Natural killer cell treated with Interleukin-12 subunit alpha and Interleukin-12 subunit beta and Interleukin-15 and Interleukin-18, amount 100 ng/mL, for 72 hours (primary cell): Measurements from ENCODE around the gene GLP1R. TPM values are rescaled to one million over a fixed set of nuclear protein-coding genes. Genes with fewer than 3 reads are reported as not detected.
A peak's percentile ranks its signal among the peaks of the same experiment; 100 is the strongest.

Experiments
- ATAC-seq, 2 donors: fragments of 150-1000 bp; cut with Tn5 transposase in 1 of 2; sonication (Bioruptor Pico), chemical (Tn5 transposase) in 1 of 2; 2 replicates each; pipeline ENCODE4 v1.10.0; 2021
- DNase-seq: peaks from one replicate; pipeline ENCODE4 v3.0.0; 2022; ENCODE audit warnings: low spot score
- H3K27ac Mint-ChIP-seq, 2 donors: 1 replicate in 1 of 2; 2 replicates in 1 of 2; pipeline ENCODE4 v1.8.0; 2022; ENCODE audit warnings: mixed read lengths in 2 of 2, mild to moderate bottlenecking in 1 of 2, moderate library complexity in 1 of 2
- H3K27me3 Mint-ChIP-seq, 2 donors: 1 replicate in 1 of 2; 2 replicates in 1 of 2; pipeline ENCODE4 v1.8.0; 2022; ENCODE audit warnings: mixed read lengths in 2 of 2
- H3K36me3 Mint-ChIP-seq: one replicate; pipeline ENCODE4 v1.8.0; 2022; ENCODE audit warnings: mixed read lengths
- H3K4me1 Mint-ChIP-seq, 2 donors: 1 replicate in 1 of 2; 2 replicates in 1 of 2; pipeline ENCODE4 v1.8.0; 2022; ENCODE audit warnings: low read depth in 2 of 2, mixed read lengths in 2 of 2, mild to moderate bottlenecking in 1 of 2
- H3K4me3 Mint-ChIP-seq: one replicate; pipeline ENCODE4 v1.8.0; 2022; ENCODE audit warnings: mixed read lengths
- H3K9me3 Mint-ChIP-seq: 2 replicates; pipeline ENCODE4 v1.8.0; 2022; ENCODE audit warnings: mixed read lengths
- total RNA-seq, 2 donors: library from RNA; stranded (reverse); gene quantifications; one replicate each; pipeline ENCODE4 v1.2.3, GENCODE V29; 2022

GLP1R gene
- total RNA-seq, 2 donors from 2014 or later: not detected

DNA sequence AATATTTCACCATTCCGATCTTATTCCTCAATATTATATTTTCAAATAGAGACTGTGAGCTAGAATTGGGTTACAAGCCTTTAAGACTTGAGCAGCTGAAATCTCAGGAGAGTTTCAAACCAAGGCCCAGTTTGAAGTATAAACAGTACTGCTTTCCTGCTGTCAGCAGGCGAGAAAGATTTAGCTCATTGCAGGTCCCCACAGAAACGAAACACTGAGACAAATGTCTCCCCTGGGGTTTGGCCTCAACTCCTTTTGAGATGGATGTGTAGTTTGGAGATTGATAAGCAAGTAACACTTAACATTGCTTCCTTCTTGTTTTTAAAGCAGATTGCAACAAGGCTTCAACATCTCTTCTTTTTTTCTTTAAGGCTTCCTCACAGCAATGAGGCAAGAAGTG, 22.4 kb upstream of the GLP1R start:
- no peaks in the 10 kb centered on the region for H3K36me3 Mint-ChIP-seq
- peaks cover 26 to 39% of the 10 kb centered on the region in 2 donors for H3K27me3 Mint-ChIP-seq
- DNase-seq (no peak), ATAC-seq (peak in 1 of 2 donors; percentile 26)
- H3K4me3 Mint-ChIP-seq: no peak overlapping the region
- H3K27ac Mint-ChIP-seq: no peak overlapping the region
- no peaks in the 10 kb centered on the region for H3K9me3 Mint-ChIP-seq
- peaks cover 0 to 5% of the 10 kb centered on the region in 2 donors for H3K4me1 Mint-ChIP-seq

DNA sequence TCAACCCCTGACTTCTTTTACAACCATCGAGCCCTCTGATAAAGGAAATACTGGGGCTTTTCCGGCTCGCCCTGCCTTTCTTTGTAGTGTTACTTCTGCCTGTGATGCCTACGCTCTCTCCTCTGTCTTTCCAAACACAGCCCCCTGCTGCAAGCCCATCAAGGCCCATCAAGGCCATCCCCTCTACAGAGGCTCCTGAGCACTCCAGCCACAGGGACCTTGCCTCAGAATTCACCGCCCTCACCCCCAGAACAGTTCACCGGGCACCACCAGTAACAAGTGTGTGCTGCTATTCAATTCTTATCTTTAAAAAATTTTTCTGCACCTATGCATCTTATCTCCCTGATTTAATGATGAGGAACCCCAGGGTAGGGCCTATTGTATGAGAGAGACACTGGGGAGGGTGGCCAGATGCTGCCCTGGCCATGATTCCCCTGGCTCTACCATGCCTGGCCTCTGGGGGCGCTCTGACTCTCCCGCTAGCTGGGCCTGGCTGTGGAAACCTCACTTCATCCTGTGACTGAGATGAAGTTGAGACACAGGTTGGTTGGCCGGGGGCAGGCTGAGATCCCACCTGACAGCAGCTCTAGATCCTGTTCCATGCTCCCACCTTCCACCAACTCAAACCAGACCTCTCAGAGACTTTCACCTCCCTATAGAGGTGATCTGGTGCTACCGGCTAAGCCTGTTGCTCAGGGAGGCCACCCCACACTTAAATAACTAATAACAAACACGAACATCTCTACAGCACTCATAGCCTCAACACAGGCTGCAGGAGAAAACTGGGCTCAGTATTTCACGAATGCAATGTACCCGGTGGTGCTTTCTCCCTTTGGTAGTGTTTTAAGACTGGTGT, 19.2 kb upstream of the GLP1R start:
- Mint-ChIP-seq H3K4me3 (no peak overlapping the region), H3K9me3 (no peaks in the 10 kb centered on the region), H3K27me3 (peaks cover 38 to 63% of the 10 kb centered on the region in 2 donors), H3K4me1 (peaks cover 0 to 5% of the 10 kb centered on the region in 2 donors), H3K36me3 (no peaks in the 10 kb centered on the region), H3K27ac (no peak overlapping the region)
- ATAC-seq (peak; percentile 67 to 83), DNase-seq (no peak)

DNA sequence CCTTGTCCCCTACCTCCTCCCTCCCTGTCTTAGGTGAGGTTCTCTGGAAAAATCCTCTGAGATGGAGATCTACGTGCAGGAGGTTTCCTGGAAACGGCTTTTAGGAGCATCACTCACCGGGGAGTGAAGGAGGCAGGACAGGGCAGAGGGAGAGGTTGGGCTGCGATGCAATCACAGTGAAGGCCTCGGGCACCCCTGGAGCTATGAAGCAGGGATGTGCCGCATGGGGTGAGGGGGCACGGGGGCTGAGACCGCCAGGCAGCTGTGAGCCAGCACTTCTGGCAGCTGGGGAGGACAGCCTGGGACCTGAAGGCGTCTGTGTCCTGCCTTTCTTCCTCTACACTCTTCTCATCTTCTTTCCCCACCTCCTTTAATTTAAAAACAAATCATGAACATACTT, 12.9 kb upstream of the GLP1R start:
- no peak for DNase-seq
- Mint-ChIP-seq H3K4me1 (peaks cover 8 to 15% of the 10 kb centered on the region in 2 donors), H3K36me3 (no peaks in the 10 kb centered on the region), H3K9me3 (no peaks in the 10 kb centered on the region), H3K4me3 (no peak overlapping the region), H3K27me3 (peaks cover 30 to 57% of the 10 kb centered on the region in 2 donors), H3K27ac (no peak overlapping the region)
- peak in 1 of 2 donors; percentile 9 for ATAC-seq

DNA sequence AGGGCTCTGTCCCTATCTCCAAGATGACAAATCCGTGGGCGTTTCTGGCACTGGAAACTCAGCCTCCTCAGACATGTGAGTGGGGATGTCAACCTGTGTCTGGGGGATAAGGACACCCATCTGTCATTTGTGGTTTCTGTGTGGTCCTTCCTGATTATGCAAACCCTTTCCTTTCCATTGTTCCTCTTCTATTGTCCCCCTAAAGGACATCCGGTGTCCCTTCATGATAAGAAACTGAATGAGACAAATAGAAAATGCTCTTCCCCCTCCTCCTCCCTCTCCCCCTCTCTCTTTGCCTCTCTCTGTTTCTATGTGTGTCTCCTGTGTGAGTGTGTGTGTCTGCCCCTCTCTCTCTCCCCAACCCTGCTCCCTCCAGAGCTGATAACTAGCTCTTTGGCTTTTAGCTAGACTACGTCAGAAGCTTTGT, 11.5 kb upstream of the GLP1R start:
- no peak for DNase-seq
- peaks cover 30 to 54% of the 10 kb centered on the region in 2 donors for H3K27me3 Mint-ChIP-seq
- H3K9me3 Mint-ChIP-seq: no peaks in the 10 kb centered on the region
- H3K4me3 Mint-ChIP-seq: no peak overlapping the region
- ATAC-seq: no peak
- no peak overlapping the region for H3K27ac Mint-ChIP-seq
- no peaks in the 10 kb centered on the region for H3K36me3 Mint-ChIP-seq
- peaks cover 15 to 28% of the 10 kb centered on the region in 2 donors for H3K4me1 Mint-ChIP-seq

DNA sequence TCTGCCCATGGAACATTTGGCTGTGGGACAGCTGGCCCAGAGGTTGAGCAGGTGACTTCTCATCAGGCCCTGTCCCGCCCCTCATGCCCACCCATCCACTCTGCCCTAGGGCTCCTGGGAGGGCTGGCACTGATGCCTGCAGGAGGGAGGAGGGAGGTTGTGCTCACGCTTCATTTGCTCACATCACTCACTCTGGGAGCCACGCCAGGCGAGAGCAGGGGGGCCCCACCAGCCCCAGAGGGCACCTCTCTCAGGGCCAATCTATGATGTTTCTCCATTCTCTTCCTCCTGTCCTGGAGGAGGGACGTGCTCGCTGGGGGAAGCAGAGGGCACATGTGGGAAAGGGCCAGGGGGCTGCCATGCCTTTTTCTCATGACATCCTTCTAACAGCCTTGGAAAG, 10.9 kb upstream of the GLP1R start:
- H3K27me3 Mint-ChIP-seq: peaks cover 24 to 48% of the 10 kb centered on the region in 2 donors
- no peak overlapping the region for H3K4me3 Mint-ChIP-seq
- H3K9me3 Mint-ChIP-seq: no peaks in the 10 kb centered on the region
- DNase-seq (peak; percentile 22), ATAC-seq (no peak)
- H3K4me1 Mint-ChIP-seq: peaks cover 17 to 31% of the 10 kb centered on the region in 2 donors
- no peaks in the 10 kb centered on the region for H3K36me3 Mint-ChIP-seq
- no peak overlapping the region for H3K27ac Mint-ChIP-seq

DNA sequence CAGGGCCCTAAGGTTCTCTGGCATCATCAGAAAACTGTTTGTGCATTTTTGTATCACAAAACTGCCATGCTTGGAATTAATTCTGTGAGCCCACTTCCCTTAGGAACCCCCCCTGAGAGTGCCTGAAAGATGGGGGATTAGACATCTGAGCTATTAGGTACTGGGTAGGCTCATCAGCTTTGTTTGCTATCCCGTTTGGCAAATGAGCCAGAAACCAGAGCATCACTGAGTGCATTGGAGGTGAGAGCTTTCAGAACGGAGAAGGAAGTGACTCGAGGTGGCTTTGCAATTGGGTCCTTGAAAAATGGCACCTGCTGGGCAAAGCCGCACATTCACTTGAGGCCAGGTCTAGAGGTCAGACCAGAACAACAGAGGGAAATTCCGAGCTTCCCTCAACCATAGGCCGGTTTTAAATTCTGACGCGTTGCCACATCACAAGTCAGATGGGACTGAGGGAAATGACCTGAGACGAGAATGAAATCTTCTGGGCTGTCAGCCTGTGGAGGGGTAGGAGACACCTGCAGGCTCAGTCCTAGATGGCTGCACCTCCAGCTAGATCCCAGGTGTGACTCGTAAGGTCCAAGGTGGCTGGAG, 8.4 kb upstream of the GLP1R start:
- no peak for ATAC-seq
- H3K27me3 Mint-ChIP-seq: peaks cover 15 to 27% of the 10 kb centered on the region in 2 donors
- H3K9me3 Mint-ChIP-seq: no peaks in the 10 kb centered on the region
- H3K4me3 Mint-ChIP-seq: peak overlapping the region; percentile 11
- peaks cover 19 to 34% of the 10 kb centered on the region in 2 donors for H3K4me1 Mint-ChIP-seq
- H3K36me3 Mint-ChIP-seq: no peaks in the 10 kb centered on the region
- H3K27ac Mint-ChIP-seq: peak overlapping the region; percentile 26 to 32
- peak; percentile 53 for DNase-seq

DNA sequence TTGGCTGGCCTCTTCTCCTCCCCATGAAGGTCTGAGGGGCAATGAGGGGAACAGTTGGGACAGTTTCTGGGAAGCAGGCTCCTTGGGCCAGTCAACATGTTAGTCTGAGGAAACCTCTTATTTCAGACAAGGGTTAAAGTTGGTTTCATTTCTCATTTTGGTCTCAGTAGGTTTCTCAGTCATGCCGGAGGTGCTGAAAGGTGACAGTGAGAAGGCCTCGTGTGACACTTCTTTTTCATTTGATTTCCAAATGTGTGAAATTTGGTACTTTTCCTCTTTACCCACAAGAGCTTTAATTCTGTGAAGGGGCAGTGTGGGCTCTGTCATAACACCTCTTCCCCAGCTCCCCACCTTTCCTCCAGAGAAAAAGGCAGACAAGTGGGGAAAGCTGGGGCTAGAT, 7.5 kb upstream of the GLP1R start:
- Mint-ChIP-seq H3K27me3 (peaks cover 13 to 23% of the 10 kb centered on the region in 2 donors), H3K27ac (peak overlapping the region; percentile 26 to 32), H3K36me3 (no peaks in the 10 kb centered on the region), H3K4me1 (peaks cover 19 to 34% of the 10 kb centered on the region in 2 donors), H3K9me3 (no peaks in the 10 kb centered on the region), H3K4me3 (peak overlapping the region; percentile 11)
- peak; percentile 79 to 80 for ATAC-seq
- peak; percentile 56 for DNase-seq

DNA sequence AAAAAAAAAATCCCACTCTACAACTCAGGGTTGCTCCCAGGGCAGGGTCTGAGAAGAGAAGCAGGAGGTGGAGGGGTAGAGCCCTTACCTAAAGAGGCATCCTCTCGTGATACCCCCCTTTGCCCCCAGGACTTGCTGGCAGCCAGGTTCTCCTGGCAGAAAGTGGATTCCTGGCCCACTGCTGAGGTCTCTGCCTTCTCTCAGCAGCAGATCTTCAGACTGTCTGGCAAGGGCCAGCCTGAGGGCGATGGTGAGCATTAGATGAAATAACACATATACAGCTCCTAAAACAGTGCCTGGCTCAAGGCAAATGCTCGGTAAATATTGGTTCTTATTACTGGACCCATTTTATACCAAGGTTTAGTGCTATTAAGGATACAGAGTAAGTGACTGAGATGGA, 4.8 kb upstream of the GLP1R start:
- Mint-ChIP-seq H3K4me3 (no peak overlapping the region), H3K27ac (no peak overlapping the region), H3K27me3 (peaks cover 10 to 18% of the 10 kb centered on the region in 2 donors), H3K9me3 (no peaks in the 10 kb centered on the region), H3K4me1 (peaks cover 24 to 33% of the 10 kb centered on the region in 2 donors), H3K36me3 (no peaks in the 10 kb centered on the region)
- ATAC-seq (no peak), DNase-seq (peak; percentile 28)

DNA sequence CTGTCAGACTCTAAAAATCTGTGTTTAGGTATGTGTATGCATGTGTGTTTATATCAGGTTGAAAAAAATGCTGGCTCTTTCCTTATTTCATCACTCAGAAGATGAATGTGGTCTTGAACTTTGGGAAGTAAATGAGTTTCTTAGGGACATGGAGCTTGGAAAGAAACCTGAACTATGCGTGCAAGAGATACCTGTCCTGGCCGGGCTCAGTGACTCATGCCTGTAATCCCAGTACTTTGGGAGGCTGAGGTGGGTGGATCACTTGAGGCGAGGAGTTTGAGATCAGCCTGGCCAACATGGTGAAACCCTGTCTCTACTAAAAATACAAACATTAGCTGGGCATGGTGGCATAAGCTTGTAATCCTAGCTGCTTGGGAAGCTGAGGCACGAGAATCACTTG, 4.4 kb upstream of the GLP1R start:
- H3K27me3 Mint-ChIP-seq: peaks cover 11 to 18% of the 10 kb centered on the region in 2 donors
- peaks cover 24 to 35% of the 10 kb centered on the region in 2 donors for H3K4me1 Mint-ChIP-seq
- no peak for ATAC-seq
- H3K27ac Mint-ChIP-seq: no peak overlapping the region
- H3K4me3 Mint-ChIP-seq: no peak overlapping the region
- no peaks in the 10 kb centered on the region for H3K36me3 Mint-ChIP-seq
- peak; percentile 15 for DNase-seq
- no peaks in the 10 kb centered on the region for H3K9me3 Mint-ChIP-seq

DNA sequence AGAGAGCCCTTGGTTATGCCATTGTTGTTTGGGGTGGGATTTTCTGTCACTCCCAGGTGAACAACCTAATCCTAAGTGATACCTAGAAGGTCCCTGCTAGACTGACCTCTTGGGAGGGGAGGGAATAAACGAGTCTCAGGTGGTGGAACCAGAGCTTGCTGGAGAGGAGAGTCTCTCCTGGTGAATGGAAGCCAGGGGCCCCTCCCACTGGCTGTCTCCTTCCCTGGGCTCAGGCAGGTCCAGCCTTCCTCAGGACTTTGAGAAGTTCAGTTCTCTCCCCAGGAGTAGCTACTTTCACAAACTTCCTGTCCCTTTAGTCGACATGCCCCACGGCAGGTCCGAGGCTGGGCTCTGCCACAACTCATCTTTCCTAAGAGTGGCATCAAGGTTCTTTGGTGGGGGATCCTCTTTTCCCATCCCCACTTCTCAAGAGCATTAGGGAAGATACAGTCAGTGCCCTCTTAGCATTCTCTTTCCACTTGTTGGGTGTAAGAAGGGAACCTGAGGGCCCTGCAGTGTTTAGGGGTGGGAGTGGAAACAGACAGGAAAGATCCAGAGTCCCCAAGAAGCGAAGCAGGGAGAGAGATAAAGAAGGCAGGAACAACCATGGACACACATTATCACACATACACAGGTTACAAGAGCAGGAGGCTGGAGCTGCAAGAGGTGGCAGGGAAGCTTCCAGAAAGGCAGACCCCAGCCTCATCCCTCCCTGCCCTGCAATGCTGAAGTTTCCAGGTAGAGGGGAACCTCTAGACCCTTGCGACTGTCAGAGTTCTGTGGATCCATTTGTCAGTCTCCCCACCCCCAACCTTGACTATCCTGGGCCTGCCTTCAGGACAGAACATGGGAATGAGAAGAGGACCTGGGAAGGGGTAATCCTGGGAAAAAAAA, 900 bp upstream of the GLP1R start:
- Mint-ChIP-seq H3K9me3 (no peaks in the 10 kb centered on the region), H3K27ac (no peak overlapping the region)
- no peak for DNase-seq

DNA sequence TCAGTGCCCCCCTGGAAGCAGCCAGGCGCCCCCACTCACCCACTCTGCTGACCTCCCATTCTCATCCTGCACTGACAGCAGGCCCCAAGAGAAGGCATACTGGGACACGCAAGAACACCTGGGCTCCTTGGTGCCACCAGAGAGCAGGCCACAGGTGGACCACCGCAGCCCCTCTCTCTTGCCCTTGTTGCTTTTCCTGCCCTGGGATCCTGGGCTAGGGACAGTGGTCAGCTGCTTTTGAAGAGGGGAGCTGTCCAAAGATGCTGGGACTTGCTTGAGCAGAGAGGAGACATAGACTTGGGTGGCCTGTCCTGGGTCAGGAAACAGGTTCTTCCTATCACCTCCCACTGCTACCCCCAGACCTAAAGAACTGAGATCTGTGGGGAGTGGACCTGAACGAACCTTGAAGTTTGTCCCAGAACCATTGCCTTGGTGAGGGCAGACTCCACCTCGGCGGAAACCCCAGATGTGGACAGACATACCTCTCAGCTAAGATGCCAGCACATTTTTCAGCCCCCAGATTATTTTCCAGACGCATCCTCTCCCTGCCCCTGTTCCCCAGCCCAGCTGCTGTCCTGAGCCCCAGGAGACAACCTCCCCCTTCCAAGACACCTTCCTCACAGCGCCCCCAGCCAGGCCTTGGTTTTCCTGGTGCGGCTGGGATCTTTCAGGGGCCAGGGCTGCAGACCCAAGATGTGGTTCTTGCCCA, 1.1 kb downstream of the GLP1R start:
- H3K9me3 Mint-ChIP-seq: no peaks in the 10 kb centered on the region
- H3K4me3 Mint-ChIP-seq: peak overlapping the region; percentile 79
- H3K27me3 Mint-ChIP-seq: peaks cover 16 to 27% of the 10 kb centered on the region in 2 donors
- no peak for ATAC-seq
- peak overlapping the region; percentile 5 to 55 for H3K27ac Mint-ChIP-seq
- H3K4me1 Mint-ChIP-seq: peaks cover 36 to 44% of the 10 kb centered on the region in 2 donors
- H3K36me3 Mint-ChIP-seq: no peaks in the 10 kb centered on the region
- DNase-seq: no peak

More for the DNA sequence above, 900 bp upstream of the GLP1R start:
- Mint-ChIP-seq H3K27me3 (peaks cover 14 to 27% of the 10 kb centered on the region in 2 donors), H3K36me3 (no peaks in the 10 kb centered on the region), H3K4me3 (peak overlapping the region; percentile 67), H3K4me1 (peaks cover 33 to 36% of the 10 kb centered on the region in 2 donors)
- no peak for ATAC-seq

DNA sequence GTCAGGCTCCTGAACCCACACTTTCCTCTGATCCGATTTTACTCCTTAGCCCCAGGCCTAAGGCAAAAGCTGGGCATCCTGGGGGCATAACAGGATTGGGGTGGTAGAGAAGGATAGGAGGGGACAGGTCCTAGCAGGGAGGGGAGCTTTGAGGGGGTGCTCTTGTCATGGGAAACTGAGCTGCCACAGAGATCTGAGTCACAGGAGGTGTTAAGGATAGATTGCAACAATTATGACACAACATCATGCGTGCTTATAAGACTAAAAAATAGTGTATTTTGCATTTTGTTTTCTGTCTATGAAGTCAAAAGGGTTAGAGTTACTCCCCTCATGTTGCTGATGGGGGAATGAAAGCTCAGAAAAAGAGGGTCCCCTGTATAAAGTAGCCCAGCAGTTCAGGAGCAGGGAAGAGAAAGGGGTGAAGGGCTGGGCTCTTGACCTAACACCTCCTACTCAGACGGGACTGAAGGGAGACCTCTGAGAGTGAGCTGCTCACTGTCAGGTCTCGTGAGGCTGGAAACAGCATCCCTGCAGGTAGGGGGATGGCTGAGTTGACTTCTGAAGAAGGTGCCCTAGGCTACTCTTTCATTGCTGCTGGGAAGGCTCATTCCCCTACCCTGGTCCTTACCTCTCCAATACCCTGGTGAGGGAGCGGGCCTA, 2.0 kb downstream of the GLP1R start:
- H3K9me3 Mint-ChIP-seq: no peaks in the 10 kb centered on the region
- no peaks in the 10 kb centered on the region for H3K36me3 Mint-ChIP-seq
- H3K4me1 Mint-ChIP-seq: peaks cover 36 to 44% of the 10 kb centered on the region in 2 donors
- H3K4me3 Mint-ChIP-seq: peak overlapping the region; percentile 79
- DNase-seq (peak; percentile 59), ATAC-seq (peak; percentile 85 to 88)
- peaks cover 16 to 27% of the 10 kb centered on the region in 2 donors for H3K27me3 Mint-ChIP-seq
- peak overlapping the region; percentile 5 to 55 for H3K27ac Mint-ChIP-seq
